ENCODE measurements around the gene HSD17B12.

The HSD17B12 gene

DNA sequence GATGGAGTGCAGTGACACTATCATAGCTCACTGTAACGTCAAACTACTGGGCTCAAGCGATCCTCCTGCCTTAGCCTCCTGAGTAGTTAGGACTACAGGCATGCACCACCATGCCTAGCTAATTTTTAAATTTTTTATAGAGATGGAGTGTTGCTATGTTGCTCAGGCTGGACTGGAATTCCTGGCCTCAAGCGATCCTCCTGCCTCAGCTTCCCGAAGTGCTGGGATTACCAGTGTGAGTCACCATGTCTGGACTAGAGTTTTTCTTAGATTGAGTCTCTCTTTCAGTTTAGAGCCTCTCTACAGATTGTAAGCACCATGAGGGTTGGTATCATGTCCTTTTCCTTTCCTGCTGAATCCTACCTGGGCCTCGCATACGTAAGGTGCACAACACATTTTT is 142.8 kb downstream of the HSD17B12 start:
- TF ChIP-seq, protein P1, sequence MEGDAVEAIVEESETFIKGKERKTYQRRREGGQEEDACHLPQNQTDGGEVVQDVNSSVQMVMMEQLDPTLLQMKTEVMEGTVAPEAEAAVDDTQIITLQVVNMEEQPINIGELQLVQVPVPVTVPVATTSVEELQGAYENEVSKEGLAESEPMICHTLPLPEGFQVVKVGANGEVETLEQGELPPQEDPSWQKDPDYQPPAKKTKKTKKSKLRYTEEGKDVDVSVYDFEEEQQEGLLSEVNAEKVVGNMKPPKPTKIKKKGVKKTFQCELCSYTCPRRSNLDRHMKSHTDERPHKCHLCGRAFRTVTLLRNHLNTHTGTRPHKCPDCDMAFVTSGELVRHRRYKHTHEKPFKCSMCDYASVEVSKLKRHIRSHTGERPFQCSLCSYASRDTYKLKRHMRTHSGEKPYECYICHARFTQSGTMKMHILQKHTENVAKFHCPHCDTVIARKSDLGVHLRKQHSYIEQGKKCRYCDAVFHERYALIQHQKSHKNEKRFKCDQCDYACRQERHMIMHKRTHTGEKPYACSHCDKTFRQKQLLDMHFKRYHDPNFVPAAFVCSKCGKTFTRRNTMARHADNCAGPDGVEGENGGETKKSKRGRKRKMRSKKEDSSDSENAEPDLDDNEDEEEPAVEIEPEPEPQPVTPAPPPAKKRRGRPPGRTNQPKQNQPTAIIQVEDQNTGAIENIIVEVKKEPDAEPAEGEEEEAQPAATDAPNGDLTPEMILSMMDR (IDR thresholded peaks at IDR 0.05; ENCODE audit: low read depth, low read length): no peak
- no peak overlapping the region for H3K4me3 ChIP-seq (replicated peaks in 1 of 2; ENCODE audit: low read depth in 2 of 2, low read length in 2 of 2)
- DNase-seq (ENCODE audit: low read depth in 2 of 2): no peak

- DNase-seq (ENCODE audit: low read depth in 2 of 2): no peak
- H3K4me3 ChIP-seq (replicated peaks in 1 of 2; ENCODE audit: low read depth in 2 of 2, low read length in 2 of 2): no peak overlapping the region
- TF ChIP-seq, protein P1 (IDR thresholded peaks at IDR 0.05; ENCODE audit: low read depth, low read length): no peak
Observed at GRCh38 chr11:43823851-43824250, 143.3 kb downstream of the HSD17B12 start.

GRCh38 chr11:43825217-43825816 is 144.8 kb downstream of the HSD17B12 start:
- TF ChIP-seq, protein P1 (IDR thresholded peaks at IDR 0.05; ENCODE audit: low read depth, low read length): peak; percentile 73
- DNase-seq (ENCODE audit: low read depth in 2 of 2): peak; percentile 51 to 58
- H3K4me3 ChIP-seq (replicated peaks in 1 of 2; ENCODE audit: low read depth in 2 of 2, low read length in 2 of 2): no peak overlapping the region

- TF ChIP-seq, protein P1 (IDR thresholded peaks at IDR 0.05; ENCODE audit: low read depth, low read length): no peak
- H3K4me3 ChIP-seq (replicated peaks in 1 of 2; ENCODE audit: low read depth in 2 of 2, low read length in 2 of 2): no peak overlapping the region
- peak; percentile 94 to 99 for DNase-seq (ENCODE audit: low read depth in 2 of 2)
Observed at GRCh38 chr11:43830928-43831440, 150.4 kb downstream of the HSD17B12 start.

DNA sequence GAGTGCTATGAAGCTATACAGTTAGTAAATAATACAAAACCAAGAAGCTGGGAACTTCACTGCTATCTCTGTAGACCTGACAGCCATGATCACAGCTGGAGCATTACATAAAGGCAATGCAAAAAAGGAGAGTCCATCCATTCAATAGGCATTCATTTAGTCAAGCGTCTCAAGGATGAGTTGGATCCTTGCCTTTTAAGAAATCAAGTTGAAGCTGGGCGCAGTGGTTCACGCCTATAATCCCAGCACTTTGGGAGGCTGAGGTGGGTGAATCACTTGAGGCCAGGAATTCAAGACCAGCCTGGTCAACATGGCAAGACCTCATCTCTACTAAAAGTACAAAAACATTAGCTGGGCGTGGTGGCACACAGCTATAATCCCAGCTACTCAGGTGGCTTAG is 152.0 kb downstream of the HSD17B12 start:
- TF ChIP-seq, protein P1 (IDR thresholded peaks at IDR 0.05; ENCODE audit: low read depth, low read length): no peak
- DNase-seq (ENCODE audit: low read depth in 2 of 2): no peak
- no peak overlapping the region for H3K4me3 ChIP-seq (replicated peaks in 1 of 2; ENCODE audit: low read depth in 2 of 2, low read length in 2 of 2)

DNA sequence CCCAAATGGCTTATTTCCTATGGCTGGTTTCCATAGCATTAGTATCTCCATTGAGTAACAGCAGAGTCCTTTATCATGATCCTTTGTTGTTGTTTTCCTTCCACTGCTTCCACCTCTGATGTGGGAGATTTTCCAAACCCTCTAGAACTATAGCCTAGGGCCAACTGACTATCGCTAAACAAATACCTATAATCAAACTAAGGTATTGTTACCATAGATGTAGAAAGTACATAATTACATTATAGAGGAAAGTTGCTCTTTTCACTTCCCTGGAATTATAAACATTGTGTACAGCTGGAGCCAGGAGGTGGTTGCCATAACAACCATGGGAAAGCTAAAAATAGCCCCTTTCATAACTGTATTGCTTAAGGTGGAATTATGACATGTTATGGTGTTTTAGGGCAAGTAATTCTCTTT is 153.1 kb downstream of the HSD17B12 start:
- TF ChIP-seq, protein P1 (IDR thresholded peaks at IDR 0.05; ENCODE audit: low read depth, low read length): no peak
- DNase-seq (ENCODE audit: low read depth in 2 of 2): peak; percentile 78 to 82
- no peak overlapping the region for H3K4me3 ChIP-seq (replicated peaks in 1 of 2; ENCODE audit: low read depth in 2 of 2, low read length in 2 of 2)

- H3K4me3 ChIP-seq (replicated peaks in 1 of 2; ENCODE audit: low read depth in 2 of 2, low read length in 2 of 2): no peak overlapping the region
- TF ChIP-seq, protein P1 (IDR thresholded peaks at IDR 0.05; ENCODE audit: low read depth, low read length): no peak
- no peak for DNase-seq (ENCODE audit: low read depth in 2 of 2)
Observed at GRCh38 chr11:43834286-43834685, 153.7 kb downstream of the HSD17B12 start.
